RWPE1 (cell line): ENCODE data around the gene KRTCAP3.

Experiments
- CTCF ChIA-PET: fragments of 350-600 bp; sonication (Branson Sonifier 250); formaldehyde crosslinking; extraction: SDS; loops from one replicate; lab custom pipeline; 2021; lab: Yijun Ruan, JAX
- POLR2A ChIA-PET: fragments of 400-600 bp; formaldehyde crosslinking; extraction: SDS; loops from one replicate; lab custom pipeline; 2020; ENCODE audit warnings: antibody characterized with exemption; ENCODE audit not compliant: low non-redundant PET; lab: Yijun Ruan, JAX
- DNase-seq: peaks from one replicate; pipeline ENCODE4 v3.0.0; 2012; ENCODE audit warnings: low spot score
- H3K27ac ChIP-seq: fragments of 450-650 bp; 2 replicates; pipeline ENCODE4 v1.5.1; 2017
- CTCF ChIP-seq: fragments of 450-650 bp; conservative IDR thresholded peaks from 2 replicates; pipeline ENCODE4 v1.5.1; 2017; ENCODE audit warnings: low read depth, mild to moderate bottlenecking

KRTCAP3 gene

GRCh38 chr2:27446057-27446456, 3.9 kb downstream of the KRTCAP3 start:
- ChIA-PET POLR2A (no interaction called here), CTCF (no interaction called here)
- peak; percentile 66 for DNase-seq
- TF ChIP-seq CTCF, result no peak
- peak overlapping the region; percentile 53 for H3K27ac ChIP-seq

- DNase-seq, result no peak
- ChIA-PET CTCF (interaction anchor here (0.6 to 1.3 kb wide), 2 partner anchors 17 to 27 kb away, joined by 3 read pairs; no protein-coding TSS in a partner anchor), POLR2A (no interaction called here)
- H3K27ac ChIP-seq, result no peak overlapping the region
- TF ChIP-seq CTCF, result no peak
Measured at GRCh38 chr2:27448381-27448780, 6.2 kb downstream of the KRTCAP3 start.

GRCh38 chr2:27451095-27451494, 8.9 kb downstream of the KRTCAP3 start:
- no peak for TF ChIP-seq CTCF
- H3K27ac ChIP-seq, result no peak overlapping the region
- ChIA-PET POLR2A (no interaction called here), CTCF (no interaction called here)
- DNase-seq, result no peak

- ChIA-PET CTCF (interaction anchor here (0.7 kb wide), 1 partner anchor 151 kb away, joined by 4 read pairs; no protein-coding TSS in a partner anchor), POLR2A (no interaction called here)
- no peak for TF ChIP-seq CTCF
- DNase-seq, result no peak
- H3K27ac ChIP-seq, result no peak overlapping the region
Measured at GRCh38 chr2:27453968-27454367, 11.8 kb downstream of the KRTCAP3 start.

GRCh38 chr2:27461118-27461517, 18.9 kb downstream of the KRTCAP3 start:
- ChIA-PET POLR2A (no interaction called here), CTCF (no interaction called here)
- no peak for TF ChIP-seq CTCF
- H3K27ac ChIP-seq, result no peak overlapping the region
- no peak for DNase-seq

- H3K27ac ChIP-seq, result no peak overlapping the region
- no peak for DNase-seq
- no peak for TF ChIP-seq CTCF
- POLR2A ChIA-PET, result no interaction called here
- CTCF ChIA-PET, result no interaction called here
Measured at GRCh38 chr2:27464443-27464842, 22.3 kb downstream of the KRTCAP3 start.
